HepG2 (cell line): ENCODE data around the gene TACC2. TPM values are rescaled to one million over a fixed set of nuclear protein-coding genes. Genes with fewer than 3 reads are reported as not detected.

ENCODE experiments used
- ATAC-seq: fragments of 200-7000 bp; cut with Tn5 transposase; 3 replicates; pipeline ENCODE4 v1.9.1; 2020; ENCODE audit warnings: mild to moderate bottlenecking, moderate library complexity
- BruUV-seq: library from RNA; stranded (reverse); fragments of 400-500 nt; replicated peaks from 2 replicates; lab custom pipeline; 2021; lab: Mats Ljungman, UMichigan
- CTCF ChIA-PET: fragments of 300-600 bp; formaldehyde crosslinking; extraction: SDS; loops from one replicate; lab custom pipeline; 2021; ENCODE audit warnings: low total read pairs, inconsistent platforms, low intra/inter-chr PET ratio; lab: Yijun Ruan, JAX
- POLR2A ChIA-PET: fragments of 350-600 bp; sonication (Branson Sonifier 250); formaldehyde crosslinking; loops from one replicate; lab custom pipeline; 2020; ENCODE audit warnings: antibody characterized with exemption, inconsistent platforms; lab: Yijun Ruan, JAX
- DNase-seq: peaks from one replicate; pipeline ENCODE4 v3.0.0-alpha.2; 2015; ENCODE audit warnings: low spot score
- FAIRE-seq: peaks from 3 replicates; lab custom pipeline; 2011; peaks lifted over from hg19 to GRCh38; lab: Jason Lieb, UNC
- H2AFZ ChIP-seq: one replicate; pipeline ENCODE4 v1.6.1; 2011; ENCODE audit warnings: low read length, inconsistent platforms
- H3K27ac ChIP-seq: fragments of 300-600 bp; 3 replicates; pipeline ENCODE4 v1.8.0; 2011; ENCODE audit warnings: mixed run types, mild to moderate bottlenecking, mixed read lengths, low read length, inconsistent platforms; ENCODE audit not compliant: insufficient read depth; ENCODE audit errors: extremely low read length
- H3K27me3 ChIP-seq, 2 experiments: fragments of 200-600 bp in 1 of 2; 2 replicates in 1 of 2; 3 replicates in 1 of 2; pipeline versions ENCODE4 v1.6.0 to v1.8.0; 2011; ENCODE audit warnings: low read length in 2 of 2, mild to moderate bottlenecking in 2 of 2, moderate library complexity in 2 of 2, inconsistent platforms in 1 of 2; ENCODE audit not compliant: insufficient read depth in 2 of 2, control insufficient read depth in 1 of 2
- H3K36me3 ChIP-seq, 2 experiments: fragments of 200-600 bp in 1 of 2; replicated peaks in 1 of 2; 2 replicates in 1 of 2; 3 replicates in 1 of 2; pipeline versions ENCODE4 v1.5.1 to v1.8.0; 2011; ENCODE audit warnings: low read length in 2 of 2, inconsistent platforms in 1 of 2; ENCODE audit not compliant: insufficient read depth in 2 of 2, control insufficient read depth in 1 of 2
- H3K4me1 ChIP-seq: 2 replicates; pipeline ENCODE4 v1.5.1; 2012; ENCODE audit warnings: low read length, inconsistent platforms; ENCODE audit not compliant: insufficient read depth
- H3K4me2 ChIP-seq: 2 replicates; pipeline ENCODE4 v1.6.0; 2011; ENCODE audit warnings: low read depth, low read length, inconsistent platforms
- H3K4me3 ChIP-seq, 3 experiments: fragments of 200-600 bp in 1 of 3; sonication (generic), shearing (Covaris generic) in 1 of 3; replicated peaks in 1 of 3; 2 replicates each; pipeline ENCODE4 v1.5.1; 2011 to 2016; ENCODE audit warnings: low read length in 3 of 3, inconsistent platforms in 2 of 3, low read depth in 2 of 3, mild to moderate bottlenecking in 2 of 3, control low read depth in 1 of 3, mixed read lengths in 1 of 3; ENCODE audit not compliant: insufficient read depth in 1 of 3
- H3K79me2 ChIP-seq: one replicate; pipeline ENCODE4 v1.6.1; 2011; ENCODE audit warnings: low read length, inconsistent platforms; ENCODE audit not compliant: insufficient read depth
- H3K9ac ChIP-seq: 2 replicates; pipeline ENCODE4 v1.6.0; 2011; ENCODE audit warnings: mild to moderate bottlenecking, low read depth, low read length, inconsistent platforms; ENCODE audit not compliant: insufficient read depth
- H3K9me3 ChIP-seq: 2 replicates; pipeline ENCODE4 v1.5.1; 2012; ENCODE audit warnings: mild to moderate bottlenecking, low read length
- H4K20me1 ChIP-seq: 2 replicates; pipeline ENCODE4 v1.6.0; 2011; ENCODE audit warnings: inconsistent platforms, mild to moderate bottlenecking, low read length, moderate library complexity; ENCODE audit not compliant: insufficient read depth
- ELF3 ChIP-seq: IDR thresholded peaks from 2 replicates; pipeline ENCODE4 v1.6.1; 2016; ENCODE audit warnings: missing genetic modification reagents, missing compliant biosample characterization
- FOXP4 ChIP-seq: sonication (generic); formaldehyde crosslinking; IDR thresholded peaks from 2 replicates; pipeline ENCODE4 v1.4.0; 2020; ENCODE audit warnings: missing genetic modification reagents
- ISX ChIP-seq: sonication (generic); formaldehyde crosslinking; conservative IDR thresholded peaks from 2 replicates; pipeline ENCODE4 v1.5.0; 2020; ENCODE audit warnings: missing genetic modification reagents
- KDM2A ChIP-seq: sonication (generic); formaldehyde crosslinking; IDR thresholded peaks from 2 replicates; pipeline ENCODE4 v1.4.0; 2020; ENCODE audit warnings: low read depth, missing genetic modification reagents, borderline replicate concordance
- KDM5B ChIP-seq: sonication (generic); formaldehyde crosslinking; IDR thresholded peaks from 2 replicates; pipeline ENCODE4 v1.4.0; 2020; ENCODE audit warnings: missing genetic modification reagents, mild to moderate bottlenecking, borderline replicate concordance
- NR2F1 ChIP-seq, 2 experiments: fragments of 450-650 bp in 1 of 2; formaldehyde crosslinking in 1 of 2; IDR thresholded peaks; 2 replicates each; pipeline versions ENCODE4 v1.5.0 to v1.6.1; 2016 to 2020; ENCODE audit warnings: mild to moderate bottlenecking in 1 of 2, missing compliant biosample characterization in 1 of 2, missing genetic modification reagents in 1 of 2, moderate library complexity in 1 of 2
- SALL1 ChIP-seq: sonication (generic); formaldehyde crosslinking; IDR thresholded peaks from 2 replicates; pipeline ENCODE4 v1.8.0; 2022; ENCODE audit warnings: mild to moderate bottlenecking, missing genetic modification reagents
- SMARCC2 ChIP-seq: fragments of 450-650 bp; IDR thresholded peaks from 2 replicates; pipeline ENCODE4 v1.6.1; 2017; ENCODE audit warnings: antibody characterized with exemption, mild to moderate bottlenecking
- SMC3 ChIP-seq: IDR thresholded peaks from 2 replicates; pipeline ENCODE4 v1.6.1; 2011; ENCODE audit warnings: low read length, improper control_type of control experiment
- SPEN ChIP-seq: sonication (generic); formaldehyde crosslinking; IDR thresholded peaks from 2 replicates; pipeline ENCODE4 v1.5.1; 2020; ENCODE audit warnings: low read depth, mild to moderate bottlenecking, missing genetic modification reagents
- ZBTB3 ChIP-seq: sonication (generic); formaldehyde crosslinking; IDR thresholded peaks from 2 replicates; pipeline ENCODE4 v1.4.0; 2020; ENCODE audit warnings: low read depth, mild to moderate bottlenecking, moderate library complexity, missing genetic modification reagents, borderline replicate concordance
- ZNF614 ChIP-seq: IDR thresholded peaks from 2 replicates; pipeline ENCODE4 v1.6.1; 2018; ENCODE audit warnings: missing biosample characterization, missing genetic modification reagents, inconsistent platforms, borderline replicate concordance
- ZNF784 ChIP-seq: sonication (generic); formaldehyde crosslinking; IDR thresholded peaks from 2 replicates; pipeline ENCODE4 v1.5.1; 2020; ENCODE audit warnings: missing genetic modification reagents, mild to moderate bottlenecking, borderline replicate concordance
- WGBS: methylation state at CpG from one replicate; pipeline ENCODE4 v1.1.6; 2017; ENCODE audit warnings: low lambda C conversion rate; 5-methylcytosine and 5-hydroxymethylcytosine counted together
- in situ Hi-C: cut with HindIII; loops from 2 replicates; pipeline ENCODE4 v1.10.0; 2017; ENCODE audit warnings: low pct_unique_long_range_greater_than_20kb; ENCODE audit not compliant: extremely low pct_ligation_motif_present
- intact Hi-C: fragments of 100-400 bp; cut with micrococcal nuclease; formaldehyde crosslinking; loops from one replicate; pipeline ENCODE4 v1.10.0; 2022; ENCODE audit not compliant: unreplicated experiment
- polyA plus RNA-seq, 8 experiments: library from polyadenylated mRNA; depleted of rRNA in 3 of 8; stranded (reverse) in 7 of 8; unstranded in 1 of 8; fragments of >200 nt; fragmentation: Illumina TruSeq in 4 of 8; extraction: Trizol in 4 of 8; gene quantifications; 2 replicates each; pipeline versions ENCODE4 v1.2.1 to v1.2.3, GENCODE V29; 2011 to 2016; ENCODE audit warnings: low read depth in 4 of 8, missing spikeins in 1 of 8, mixed read lengths in 1 of 8; ENCODE audit not compliant: insufficient read depth in 1 of 8
- total RNA-seq, 5 experiments: library from RNA; depleted of rRNA; stranded (reverse); fragments of >200 nt; fragmentation: Illumina TruSeq; extraction: Trizol; gene quantifications; 2 replicates each; pipeline ENCODE4 v1.2.3, GENCODE V29; 2016; ENCODE audit warnings: low read depth in 1 of 5
- TF ChIP-seq, protein P1 (sequence below): sonication (generic); formaldehyde crosslinking; IDR thresholded peaks from 2 replicates; pipeline ENCODE4 v1.5.0; 2020; ENCODE audit warnings: mild to moderate bottlenecking, missing genetic modification reagents, moderate library complexity
- TF ChIP-seq, protein P2 (sequence below): sonication (generic); formaldehyde crosslinking; IDR thresholded peaks from 2 replicates; pipeline ENCODE4 v1.5.0; 2020; ENCODE audit warnings: missing genetic modification reagents
- TF ChIP-seq, protein P3 (sequence below): sonication (generic); formaldehyde crosslinking; IDR thresholded peaks from 2 replicates; pipeline ENCODE4 v1.4.0; 2020; ENCODE audit warnings: missing genetic modification reagents

Gene TACC2
- total and polyA plus RNA-seq, 2 of the 13 experiments (the other 11 are each of a cell fraction or from before 2014, with no cell fraction given): 11.8 to 16.0 TPM

DNA sequence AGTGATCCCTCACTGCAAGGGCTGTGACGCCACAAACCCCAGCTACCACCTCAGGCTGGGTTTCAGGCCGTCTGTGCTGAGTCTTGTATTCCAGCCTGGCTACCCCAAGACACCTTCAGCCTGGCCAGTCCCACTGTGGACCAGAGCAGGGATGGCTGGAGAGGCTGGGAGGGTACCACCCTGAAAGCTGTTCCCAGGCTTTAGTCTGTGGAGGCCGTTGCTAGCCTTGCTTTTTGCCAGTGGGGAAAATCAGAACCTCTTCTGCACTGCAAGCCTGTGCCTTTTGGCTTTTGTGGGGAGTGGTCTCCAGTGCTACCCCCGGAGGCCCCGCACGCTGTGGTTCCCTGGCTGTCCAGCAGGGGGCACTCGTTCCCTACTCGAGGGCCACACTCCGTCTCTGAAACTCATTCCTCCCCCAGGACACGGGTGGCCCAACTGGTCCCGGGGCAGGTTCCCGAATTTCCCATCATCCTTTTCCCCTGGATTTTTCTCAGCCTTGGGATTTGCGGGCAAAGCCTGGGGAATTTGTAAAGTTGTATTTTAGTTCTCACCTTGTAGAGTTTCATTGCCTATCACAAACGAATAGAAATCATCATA lies 153.8 kb downstream of the TACC2 start:
- H3K4me1 ChIP-seq: peaks cover 31% of the 10 kb centered on the region
- intact Hi-C loops: loop anchor here (1.0 to 10.0 kb wide), 2 partner anchors 34 to 122 kb away; no protein-coding TSS in a partner anchor
- POLR2A ChIA-PET: interaction anchor here (1.3 kb wide), 1 partner anchor 35 kb away, joined by 3 read pairs; no protein-coding TSS in a partner anchor
- TF ChIP-seq, protein P1, sequence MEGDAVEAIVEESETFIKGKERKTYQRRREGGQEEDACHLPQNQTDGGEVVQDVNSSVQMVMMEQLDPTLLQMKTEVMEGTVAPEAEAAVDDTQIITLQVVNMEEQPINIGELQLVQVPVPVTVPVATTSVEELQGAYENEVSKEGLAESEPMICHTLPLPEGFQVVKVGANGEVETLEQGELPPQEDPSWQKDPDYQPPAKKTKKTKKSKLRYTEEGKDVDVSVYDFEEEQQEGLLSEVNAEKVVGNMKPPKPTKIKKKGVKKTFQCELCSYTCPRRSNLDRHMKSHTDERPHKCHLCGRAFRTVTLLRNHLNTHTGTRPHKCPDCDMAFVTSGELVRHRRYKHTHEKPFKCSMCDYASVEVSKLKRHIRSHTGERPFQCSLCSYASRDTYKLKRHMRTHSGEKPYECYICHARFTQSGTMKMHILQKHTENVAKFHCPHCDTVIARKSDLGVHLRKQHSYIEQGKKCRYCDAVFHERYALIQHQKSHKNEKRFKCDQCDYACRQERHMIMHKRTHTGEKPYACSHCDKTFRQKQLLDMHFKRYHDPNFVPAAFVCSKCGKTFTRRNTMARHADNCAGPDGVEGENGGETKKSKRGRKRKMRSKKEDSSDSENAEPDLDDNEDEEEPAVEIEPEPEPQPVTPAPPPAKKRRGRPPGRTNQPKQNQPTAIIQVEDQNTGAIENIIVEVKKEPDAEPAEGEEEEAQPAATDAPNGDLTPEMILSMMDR (CRISPR knock-in tag): peak; percentile 94
- TF ChIP-seq ISX (CRISPR knock-in tag): no peak
- no peak for TF ChIP-seq FOXP4
- TF ChIP-seq ZNF784 (CRISPR knock-in tag): no peak
- TF ChIP-seq, protein P2, sequence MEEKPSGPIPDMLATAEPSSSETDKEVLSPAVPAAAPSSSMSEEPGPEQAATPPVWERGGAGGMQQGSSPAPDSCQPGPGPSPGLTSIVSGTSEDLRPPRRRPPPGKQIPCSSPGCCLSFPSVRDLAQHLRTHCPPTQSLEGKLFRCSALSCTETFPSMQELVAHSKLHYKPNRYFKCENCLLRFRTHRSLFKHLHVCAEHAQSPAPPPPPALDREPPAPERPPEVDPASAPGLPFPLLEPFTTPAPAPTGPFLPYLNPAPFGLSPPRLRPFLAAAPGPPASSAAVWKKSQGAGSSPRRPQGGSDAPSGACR (CRISPR knock-in tag): no peak
- TF ChIP-seq KDM2A (CRISPR knock-in tag): peak; percentile 50; the same call in 1 of the 2 replicates
- TF ChIP-seq, protein P3, sequence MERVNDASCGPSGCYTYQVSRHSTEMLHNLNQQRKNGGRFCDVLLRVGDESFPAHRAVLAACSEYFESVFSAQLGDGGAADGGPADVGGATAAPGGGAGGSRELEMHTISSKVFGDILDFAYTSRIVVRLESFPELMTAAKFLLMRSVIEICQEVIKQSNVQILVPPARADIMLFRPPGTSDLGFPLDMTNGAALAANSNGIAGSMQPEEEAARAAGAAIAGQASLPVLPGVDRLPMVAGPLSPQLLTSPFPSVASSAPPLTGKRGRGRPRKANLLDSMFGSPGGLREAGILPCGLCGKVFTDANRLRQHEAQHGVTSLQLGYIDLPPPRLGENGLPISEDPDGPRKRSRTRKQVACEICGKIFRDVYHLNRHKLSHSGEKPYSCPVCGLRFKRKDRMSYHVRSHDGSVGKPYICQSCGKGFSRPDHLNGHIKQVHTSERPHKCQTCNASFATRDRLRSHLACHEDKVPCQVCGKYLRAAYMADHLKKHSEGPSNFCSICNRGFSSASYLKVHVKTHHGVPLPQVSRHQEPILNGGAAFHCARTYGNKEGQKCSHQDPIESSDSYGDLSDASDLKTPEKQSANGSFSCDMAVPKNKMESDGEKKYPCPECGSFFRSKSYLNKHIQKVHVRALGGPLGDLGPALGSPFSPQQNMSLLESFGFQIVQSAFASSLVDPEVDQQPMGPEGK: peak; percentile 72
- no peak for TF ChIP-seq ZNF614
- TF ChIP-seq ELF3 (CRISPR knock-in tag): no peak
- TF ChIP-seq SPEN: 0 out of 2 replicates have a peak, but pooled peaks have one; percentile 20
- TF ChIP-seq SMC3: peak; percentile 46; the same call in 1 of the 2 replicates
- peak; percentile 26; the same call in 1 of the 2 replicates for TF ChIP-seq SALL1 (CRISPR knock-in tag)
- TF ChIP-seq NR2F1 (CRISPR knock-in tag; IDR thresholded peaks at IDR 0.05): no peak
- TF ChIP-seq KDM5B (CRISPR knock-in tag): 0 out of 2 replicates have a peak, but pooled peaks have one; percentile 31
- no peak for TF ChIP-seq ZBTB3 (CRISPR knock-in tag)
- no peak for TF ChIP-seq SMARCC2

More for the DNA sequence above, 153.8 kb downstream of the TACC2 start:
- H3K79me2 ChIP-seq: peaks cover 7% of the 10 kb centered on the region
- H3K4me3 ChIP-seq: no peak overlapping the region
- CTCF ChIA-PET: interaction anchor here (0.9 kb wide), 1 partner anchor 89 kb away, joined by 3 read pairs; no protein-coding TSS in a partner anchor
- peak; percentile 64 for ATAC-seq
- no peaks in the 10 kb centered on the region for H3K27me3 ChIP-seq
- H3K9ac ChIP-seq: no peak overlapping the region
- FAIRE-seq: no peak
- no peak for DNase-seq
- no peak overlapping the region for H3K27ac ChIP-seq
- WGBS: 35% methylated on average over 11 of the region's 14 CpGs
- H3K36me3 ChIP-seq: peaks cover 14 to 32% of the 10 kb centered on the region in 2 experiments
- in situ Hi-C loops: no loop called here
- BruUV-seq: no TSS peak
- H3K9me3 ChIP-seq: no peaks in the 10 kb centered on the region
- H3K4me2 ChIP-seq: no peak overlapping the region
- no peak overlapping the region for H2AFZ ChIP-seq
- H4K20me1 ChIP-seq: peaks cover 22% of the 10 kb centered on the region
